ENCODE data around the gene DQX1. TPM values are rescaled to one million over a fixed set of nuclear protein-coding genes. Genes with fewer than 3 reads are reported as not detected.

The DQX1 gene
- total and polyA plus RNA-seq, 9 of the 15 experiments (the other 6 are each of a cell fraction or from before 2014, with no cell fraction given): 0.04 to 0.38 (median 0.18) TPM; not detected in 1

DNA sequence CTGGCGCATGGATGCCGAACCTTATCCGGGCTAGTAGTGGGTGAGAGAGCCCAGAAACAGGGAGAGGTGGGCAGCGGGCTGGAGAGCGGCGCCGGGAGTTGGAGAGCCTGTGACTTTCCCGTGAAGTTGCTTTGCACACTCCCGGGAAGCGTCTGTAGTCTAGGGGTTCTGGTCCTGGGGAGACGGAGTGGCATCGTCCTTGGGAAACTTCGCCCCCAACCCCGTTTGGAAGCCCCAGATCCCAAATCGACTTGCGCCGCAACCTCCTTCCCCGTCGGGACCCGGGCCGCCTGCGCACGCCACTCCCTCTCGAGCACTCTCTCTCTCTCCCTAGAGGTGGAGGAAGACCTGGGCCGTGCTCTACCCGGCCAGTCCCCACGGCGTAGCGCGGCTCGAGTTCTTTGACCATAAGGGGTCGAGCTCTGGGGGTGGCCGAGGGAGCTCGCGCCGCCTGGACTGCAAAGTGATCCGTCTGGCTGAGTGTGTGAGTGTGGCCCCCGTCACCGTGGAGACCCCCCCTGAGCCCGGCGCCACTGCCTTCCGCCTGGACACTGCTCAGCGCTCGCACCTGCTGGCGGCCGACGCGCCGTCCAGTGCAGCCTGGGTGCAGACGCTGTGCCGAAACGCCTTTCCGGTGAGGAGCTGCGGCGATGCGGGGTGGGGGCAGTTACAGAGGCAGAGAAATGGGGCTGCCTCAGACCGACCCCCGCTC lies 28.9 kb upstream of the DQX1 start (continued):
- TF ChIP-seq, protein P1, sequence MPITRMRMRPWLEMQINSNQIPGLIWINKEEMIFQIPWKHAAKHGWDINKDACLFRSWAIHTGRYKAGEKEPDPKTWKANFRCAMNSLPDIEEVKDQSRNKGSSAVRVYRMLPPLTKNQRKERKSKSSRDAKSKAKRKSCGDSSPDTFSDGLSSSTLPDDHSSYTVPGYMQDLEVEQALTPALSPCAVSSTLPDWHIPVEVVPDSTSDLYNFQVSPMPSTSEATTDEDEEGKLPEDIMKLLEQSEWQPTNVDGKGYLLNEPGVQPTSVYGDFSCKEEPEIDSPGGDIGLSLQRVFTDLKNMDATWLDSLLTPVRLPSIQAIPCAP (CRISPR knock-in tag; IDR thresholded peaks at IDR 0.05; ENCODE audit: borderline replicate concordance): 0 out of 2 replicates have a peak, but pooled peaks have one; percentile 42
- peak; percentile 68; the same call in 1 of the 2 replicates for TF ChIP-seq PHF8 (IDR thresholded peaks at IDR 0.05; ENCODE audit: borderline replicate concordance, low read length)
- TF ChIP-seq, protein P2, sequence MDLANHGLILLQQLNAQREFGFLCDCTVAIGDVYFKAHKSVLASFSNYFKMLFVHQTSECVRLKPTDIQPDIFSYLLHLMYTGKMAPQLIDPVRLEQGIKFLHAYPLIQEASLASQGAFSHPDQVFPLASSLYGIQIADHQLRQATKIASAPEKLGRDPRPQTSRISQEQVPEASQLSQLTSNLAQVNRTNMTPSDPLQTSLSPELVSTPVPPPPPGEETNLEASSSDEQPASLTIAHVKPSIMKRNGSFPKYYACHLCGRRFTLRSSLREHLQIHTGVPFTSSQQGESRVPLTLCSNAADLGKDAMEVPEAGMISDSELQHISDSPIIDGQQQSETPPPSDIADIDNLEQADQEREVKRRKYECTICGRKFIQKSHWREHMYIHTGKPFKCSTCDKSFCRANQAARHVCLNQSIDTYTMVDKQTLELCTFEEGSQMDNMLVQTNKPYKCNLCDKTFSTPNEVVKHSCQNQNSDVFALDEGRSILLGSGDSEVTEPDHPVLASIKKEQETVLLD (IDR thresholded peaks at IDR 0.05): peak; percentile 62; the same call in 1 of the 2 replicates
- no peak for TF ChIP-seq ILF3 (IDR thresholded peaks at IDR 0.05; ENCODE audit: borderline replicate concordance)
- no peak for TF ChIP-seq KLF6 (CRISPR knock-in tag; IDR thresholded peaks at IDR 0.05; ENCODE audit: borderline replicate concordance)
- no peak for TF ChIP-seq FOXK2 (conservative IDR thresholded peaks at IDR 0.05 in 1 of 2, IDR thresholded peaks at IDR 0.05 in 1 of 2; ENCODE audit: low read depth in 2 of 2)
- TF ChIP-seq RBFOX2 (IDR thresholded peaks at IDR 0.05; ENCODE audit: low read depth, low read length): peak; percentile 63
- no peak for TF ChIP-seq SRSF1 (IDR thresholded peaks at IDR 0.05; ENCODE audit: low read depth, low read length)
- TF ChIP-seq, protein P3, sequence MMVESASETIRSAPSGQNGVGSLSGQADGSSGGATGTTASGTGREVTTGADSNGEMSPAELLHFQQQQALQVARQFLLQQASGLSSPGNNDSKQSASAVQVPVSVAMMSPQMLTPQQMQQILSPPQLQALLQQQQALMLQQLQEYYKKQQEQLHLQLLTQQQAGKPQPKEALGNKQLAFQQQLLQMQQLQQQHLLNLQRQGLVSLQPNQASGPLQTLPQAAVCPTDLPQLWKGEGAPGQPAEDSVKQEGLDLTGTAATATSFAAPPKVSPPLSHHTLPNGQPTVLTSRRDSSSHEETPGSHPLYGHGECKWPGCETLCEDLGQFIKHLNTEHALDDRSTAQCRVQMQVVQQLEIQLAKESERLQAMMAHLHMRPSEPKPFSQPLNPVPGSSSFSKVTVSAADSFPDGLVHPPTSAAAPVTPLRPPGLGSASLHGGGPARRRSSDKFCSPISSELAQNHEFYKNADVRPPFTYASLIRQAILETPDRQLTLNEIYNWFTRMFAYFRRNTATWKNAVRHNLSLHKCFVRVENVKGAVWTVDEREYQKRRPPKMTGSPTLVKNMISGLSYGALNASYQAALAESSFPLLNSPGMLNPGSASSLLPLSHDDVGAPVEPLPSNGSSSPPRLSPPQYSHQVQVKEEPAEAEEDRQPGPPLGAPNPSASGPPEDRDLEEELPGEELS (CRISPR knock-in tag; IDR thresholded peaks at IDR 0.05; ENCODE audit: borderline replicate concordance): 0 out of 2 replicates have a peak, but pooled peaks have one; percentile 42
- TF ChIP-seq ZNF41 (CRISPR knock-in tag; conservative IDR thresholded peaks at IDR 0.05): no peak
- TF ChIP-seq BRF1 (IDR thresholded peaks at IDR 0.05; ENCODE audit: borderline replicate concordance, extremely low read depth, insufficient read length): no peak
- no peak for TF ChIP-seq ERF (CRISPR knock-in tag; IDR thresholded peaks at IDR 0.05)
- no peak for TF ChIP-seq ZNF184 (CRISPR knock-in tag; IDR thresholded peaks at IDR 0.05)
- 0 out of 2 replicates have a peak, but pooled peaks have one; percentile 13 for TF ChIP-seq DPF2 (IDR thresholded peaks at IDR 0.05)
- TF ChIP-seq NELFE (IDR thresholded peaks at IDR 0.05; ENCODE audit: insufficient read depth, insufficient read length): no peak
- TF ChIP-seq, protein P4, sequence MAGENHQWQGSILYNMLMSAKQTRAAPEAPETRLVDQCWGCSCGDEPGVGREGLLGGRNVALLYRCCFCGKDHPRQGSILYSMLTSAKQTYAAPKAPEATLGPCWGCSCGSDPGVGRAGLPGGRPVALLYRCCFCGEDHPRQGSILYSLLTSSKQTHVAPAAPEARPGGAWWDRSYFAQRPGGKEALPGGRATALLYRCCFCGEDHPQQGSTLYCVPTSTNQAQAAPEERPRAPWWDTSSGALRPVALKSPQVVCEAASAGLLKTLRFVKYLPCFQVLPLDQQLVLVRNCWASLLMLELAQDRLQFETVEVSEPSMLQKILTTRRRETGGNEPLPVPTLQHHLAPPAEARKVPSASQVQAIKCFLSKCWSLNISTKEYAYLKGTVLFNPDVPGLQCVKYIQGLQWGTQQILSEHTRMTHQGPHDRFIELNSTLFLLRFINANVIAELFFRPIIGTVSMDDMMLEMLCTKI (IDR thresholded peaks at IDR 0.05; ENCODE audit: partially characterized antibody): no peak
- no peak for TF ChIP-seq THRAP3 (IDR thresholded peaks at IDR 0.05; ENCODE audit: borderline replicate concordance)
- TF ChIP-seq L3MBTL2 (IDR thresholded peaks at IDR 0.05): peak; percentile 73
- TF ChIP-seq NFRKB (IDR thresholded peaks at IDR 0.05; ENCODE audit: low read depth): 0 out of 2 replicates have a peak, but pooled peaks have one; percentile 49

All from K562 (cell line).